Coronary artery (tissue), 2 donors: ENCODE measurements around the gene ATP8A1.
A peak's percentile ranks its signal among the peaks of the same experiment; 100 is the strongest.

Source experiments
- DNase-seq: peaks from one replicate; pipeline ENCODE4 v3.0.0-alpha.2; 2017; ENCODE audit warnings: low spot score
- H3K27ac ChIP-seq, 2 donors: fragments of 200-600 bp; sonication (generic); one replicate each; pipeline ENCODE4 v1.5.1; 2016 to 2019
- H3K4me3 ChIP-seq: fragments of 200-600 bp; sonication (generic); 2 replicates; pipeline ENCODE4 v1.5.1; 2016; ENCODE audit warnings: mild to moderate bottlenecking, moderate library complexity
- CTCF ChIP-seq: fragments of 200-600 bp; sonication (generic); IDR thresholded peaks from one replicate; pipeline ENCODE4 v1.5.1; 2019; ENCODE audit warnings: antibody characterized with exemption

ATP8A1 gene

GRCh38 chr4:42396752-42397634 lies 259.9 kb downstream of the ATP8A1 start, which contains the start of gene SHISA3:
SHISA3 (plus strand) TSS chr4:42397488; CDS start chr4:42398057, 569 bp downstream.
- no peak for DNase-seq
- TF ChIP-seq CTCF = no peak
- Histone ChIP-seq H3K27ac (peak within 1 kb of the TSS in 1 of 2 donors; percentile 49), H3K4me3 (peak within 1 kb of the TSS; percentile 83)

- H3K4me3 ChIP-seq = peak overlapping the region; percentile 83
- DNase-seq = no peak
- no peak for TF ChIP-seq CTCF
These were observed 260.5 kb downstream of the ATP8A1 start for GRCh38 chr4:42396361-42396751.

GRCh38 chr4:42395595-42395994 lies 261.3 kb downstream of the ATP8A1 start:
- no peak overlapping the region for H3K4me3 ChIP-seq

More at GRCh38 chr4:42396361-42396751, 260.5 kb downstream of the ATP8A1 start:
- no peak overlapping the region for H3K27ac ChIP-seq

GRCh38 chr4:42392436-42392835 lies 264.5 kb downstream of the ATP8A1 start:
- Histone ChIP-seq H3K4me3 (no peak overlapping the region), H3K27ac (no peak overlapping the region)
- no peak for DNase-seq
- no peak for TF ChIP-seq CTCF

More at GRCh38 chr4:42395595-42395994, 261.3 kb downstream of the ATP8A1 start:
- H3K27ac ChIP-seq = no peak overlapping the region
- no peak for DNase-seq
- no peak for TF ChIP-seq CTCF

GRCh38 chr4:42391981-42392380 lies 264.9 kb downstream of the ATP8A1 start:
- Histone ChIP-seq H3K27ac (no peak overlapping the region), H3K4me3 (no peak overlapping the region)
- no peak for TF ChIP-seq CTCF
- no peak for DNase-seq

- TF ChIP-seq CTCF = no peak
- no peak for DNase-seq
- no peak overlapping the region for H3K27ac ChIP-seq
- H3K4me3 ChIP-seq = no peak overlapping the region
These were observed 265.6 kb downstream of the ATP8A1 start for GRCh38 chr4:42391355-42391664.
